Thoracic aorta (tissue), 2 donors: ENCODE results near the gene LRP6. TPM values are rescaled to one million over a fixed set of nuclear protein-coding genes. Genes with fewer than 3 reads are reported as not detected.

Experiments used
- ATAC-seq: fragments of 150-250 bp; one replicate; pipeline ENCODE4 v1.8.0; 2017; ENCODE audit warnings: low read depth; ENCODE audit not compliant: insufficient number of reproducible peaks, low FRiP score
- DNase-seq: peaks from one replicate; pipeline ENCODE4 v3.0.0-alpha.2; 2020; ENCODE audit warnings: low spot score
- H3K27ac ChIP-seq, 2 donors: fragments of 200-600 bp; sonication (generic); 1 replicate in 1 of 2; 2 replicates in 1 of 2; pipeline ENCODE4 v1.5.1; 2016; ENCODE audit warnings: mild to moderate bottlenecking in 2 of 2, moderate library complexity in 2 of 2
- H3K27me3 ChIP-seq: fragments of 200-600 bp; sonication (generic); replicated peaks from 2 replicates; pipeline ENCODE4 v1.6.0; 2016; ENCODE audit warnings: mild to moderate bottlenecking; ENCODE audit not compliant: insufficient read depth
- H3K36me3 ChIP-seq: fragments of 200-600 bp; sonication (generic); one replicate; pipeline ENCODE4 v1.5.1; 2016
- H3K4me1 ChIP-seq, 2 donors: fragments of 200-600 bp; sonication (generic); 1 replicate in 1 of 2; 2 replicates in 1 of 2; pipeline versions ENCODE4 v1.5.1 to v1.6.0; 2016; ENCODE audit warnings: low read depth in 2 of 2, mild to moderate bottlenecking in 1 of 2; ENCODE audit not compliant: control insufficient read depth in 1 of 2
- H3K4me3 ChIP-seq: fragments of 200-600 bp; sonication (generic); 2 replicates; pipeline ENCODE4 v1.5.1; 2016; ENCODE audit warnings: mild to moderate bottlenecking
- H3K9me3 ChIP-seq: fragments of 200-600 bp; sonication (generic); 2 replicates; pipeline ENCODE4 v1.5.1; 2016
- total RNA-seq, 2 donors: library from RNA; depleted of rRNA; stranded (reverse); fragments of >200 nt; gene quantifications; one replicate each; pipeline versions ENCODE4 v1.1.0 to v1.2.3, GENCODE V29; 2016
- TF ChIP-seq, protein P1 (sequence below): fragments of 200-600 bp; sonication (generic); IDR thresholded peaks from one replicate; pipeline ENCODE4 v1.5.1; 2019; ENCODE audit warnings: antibody characterized with exemption

Gene LRP6
- total RNA-seq, 2 donors from 2014 or later, result 39.9 to 41.5 TPM

DNA sequence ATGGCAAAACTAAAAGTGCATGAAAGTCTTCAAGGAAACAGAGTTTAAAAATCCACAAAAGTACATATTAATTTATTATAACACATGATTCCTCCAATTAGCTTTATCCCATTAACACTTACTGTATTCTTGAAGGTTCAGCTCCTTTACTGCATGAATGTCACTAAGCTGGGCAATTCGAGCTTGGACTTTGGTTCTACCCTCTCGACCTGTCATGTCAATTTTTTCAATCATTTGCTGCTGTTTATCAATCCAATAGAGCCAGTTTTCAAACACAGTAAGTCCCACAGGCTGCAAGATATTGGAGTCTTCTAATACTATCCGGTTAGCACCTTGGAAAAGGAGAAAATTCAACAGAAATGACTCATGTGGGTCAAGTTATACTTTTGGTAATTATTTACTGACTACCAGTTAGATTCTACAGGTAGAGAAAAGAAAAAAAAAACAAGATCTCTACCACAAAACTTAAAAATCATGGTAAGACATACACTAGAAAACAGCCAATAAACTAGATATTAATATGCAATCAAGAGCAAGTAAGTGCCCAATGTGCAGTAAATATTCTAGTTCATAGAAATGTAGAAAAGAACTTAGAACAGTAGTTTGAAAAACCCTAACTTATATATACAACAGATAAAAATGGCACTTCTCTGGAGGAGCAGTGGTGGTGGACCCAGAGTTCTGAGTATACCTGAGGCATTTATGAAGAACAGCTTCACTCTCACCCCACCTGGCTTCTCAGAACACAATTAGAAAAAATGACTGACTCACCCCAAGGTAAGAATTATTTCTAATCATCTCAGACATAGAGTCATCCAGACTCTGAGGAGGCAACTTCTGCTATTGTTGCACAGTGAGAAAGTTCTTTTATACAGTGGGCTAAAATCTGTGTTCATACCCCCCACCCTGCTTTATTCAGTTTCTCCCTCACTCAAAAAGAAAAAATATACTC lies 128.4 kb downstream of the LRP6 start:
- DNase-seq (no peak), ATAC-seq (no peak)
- no peak overlapping the region for H3K27ac ChIP-seq
- H3K9me3 ChIP-seq, result no peaks in the 10 kb centered on the region
- no peak overlapping the region for H3K4me3 ChIP-seq
- no peaks in the 10 kb centered on the region for H3K27me3 ChIP-seq
- H3K4me1 ChIP-seq, result peaks cover 4 to 8% of the 10 kb centered on the region in 2 donors
- H3K36me3 ChIP-seq, result peaks cover 3% of the 10 kb centered on the region
- TF ChIP-seq, protein P1, sequence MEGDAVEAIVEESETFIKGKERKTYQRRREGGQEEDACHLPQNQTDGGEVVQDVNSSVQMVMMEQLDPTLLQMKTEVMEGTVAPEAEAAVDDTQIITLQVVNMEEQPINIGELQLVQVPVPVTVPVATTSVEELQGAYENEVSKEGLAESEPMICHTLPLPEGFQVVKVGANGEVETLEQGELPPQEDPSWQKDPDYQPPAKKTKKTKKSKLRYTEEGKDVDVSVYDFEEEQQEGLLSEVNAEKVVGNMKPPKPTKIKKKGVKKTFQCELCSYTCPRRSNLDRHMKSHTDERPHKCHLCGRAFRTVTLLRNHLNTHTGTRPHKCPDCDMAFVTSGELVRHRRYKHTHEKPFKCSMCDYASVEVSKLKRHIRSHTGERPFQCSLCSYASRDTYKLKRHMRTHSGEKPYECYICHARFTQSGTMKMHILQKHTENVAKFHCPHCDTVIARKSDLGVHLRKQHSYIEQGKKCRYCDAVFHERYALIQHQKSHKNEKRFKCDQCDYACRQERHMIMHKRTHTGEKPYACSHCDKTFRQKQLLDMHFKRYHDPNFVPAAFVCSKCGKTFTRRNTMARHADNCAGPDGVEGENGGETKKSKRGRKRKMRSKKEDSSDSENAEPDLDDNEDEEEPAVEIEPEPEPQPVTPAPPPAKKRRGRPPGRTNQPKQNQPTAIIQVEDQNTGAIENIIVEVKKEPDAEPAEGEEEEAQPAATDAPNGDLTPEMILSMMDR, result no peak

DNA sequence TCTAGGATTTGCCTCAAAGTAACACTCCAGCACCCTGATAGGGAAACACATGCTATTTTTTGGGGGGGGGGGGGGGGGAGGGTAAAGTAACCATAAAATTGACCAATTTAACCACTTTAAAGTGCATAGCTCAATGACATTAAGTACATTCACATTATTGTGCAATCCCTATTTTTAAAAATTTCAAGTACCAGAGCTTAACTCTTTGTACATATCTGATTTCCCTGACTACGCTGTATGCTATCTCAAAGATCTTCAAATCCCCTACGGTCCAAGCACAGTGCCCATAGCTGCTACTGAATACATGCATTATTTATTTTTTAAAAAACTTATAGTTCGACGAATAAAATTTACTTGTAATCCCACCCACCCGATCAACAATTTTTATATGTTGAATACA lies 133.1 kb downstream of the LRP6 start:
- ATAC-seq (no peak), DNase-seq (no peak)
- Histone ChIP-seq H3K27ac (no peak overlapping the region), H3K4me3 (no peak overlapping the region), H3K36me3 (peaks cover 3% of the 10 kb centered on the region), H3K27me3 (no peaks in the 10 kb centered on the region), H3K4me1 (peaks cover 4 to 8% of the 10 kb centered on the region in 2 donors), H3K9me3 (no peaks in the 10 kb centered on the region)
- TF ChIP-seq, protein P1, result no peak

DNA sequence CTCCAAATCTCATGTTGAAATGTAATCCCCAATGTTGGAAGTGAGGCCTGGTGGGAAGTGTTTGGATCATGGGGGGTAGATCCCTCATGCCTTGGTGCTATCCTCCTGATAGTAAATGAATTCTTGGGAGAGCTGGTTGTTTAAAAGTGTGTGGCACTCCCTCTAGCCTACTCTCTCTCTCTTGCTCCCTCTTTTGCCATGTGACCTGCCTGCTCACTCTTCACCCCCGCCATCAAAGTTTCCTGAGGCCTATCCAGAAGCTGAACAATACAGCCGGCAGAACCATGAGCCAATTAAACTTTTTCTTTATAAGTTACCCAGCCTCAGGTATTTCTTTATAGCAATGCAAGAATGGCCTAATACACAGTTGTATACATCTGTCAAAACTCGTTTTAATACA lies 133.6 kb downstream of the LRP6 start:
- no peak for ATAC-seq
- Histone ChIP-seq H3K27me3 (no peaks in the 10 kb centered on the region), H3K4me3 (no peak overlapping the region), H3K27ac (no peak overlapping the region), H3K36me3 (peaks cover 3% of the 10 kb centered on the region), H3K4me1 (peaks cover 4 to 8% of the 10 kb centered on the region in 2 donors), H3K9me3 (no peaks in the 10 kb centered on the region)
- DNase-seq, result no peak
- TF ChIP-seq, protein P1, result no peak

DNA sequence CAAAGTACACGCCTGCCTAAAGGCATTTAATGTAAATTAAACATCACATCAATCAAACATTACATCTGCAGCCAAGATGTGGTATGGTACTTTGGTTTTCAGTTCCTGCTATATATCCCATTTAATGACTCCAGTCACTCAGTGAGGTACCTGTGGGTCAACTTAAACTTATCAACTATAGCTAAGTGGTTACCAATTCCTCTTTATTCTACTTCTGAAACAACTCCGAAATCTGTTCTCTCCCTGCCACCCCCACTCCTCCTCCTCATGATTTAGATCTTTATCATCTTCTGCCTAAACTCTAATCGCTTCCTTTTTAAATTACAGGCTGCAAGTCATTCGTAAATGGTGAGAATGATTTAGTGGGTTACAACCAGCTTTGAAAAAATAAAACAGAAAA lies 138.2 kb downstream of the LRP6 start:
- Histone ChIP-seq H3K9me3 (no peaks in the 10 kb centered on the region), H3K36me3 (no peaks in the 10 kb centered on the region), H3K4me3 (no peak overlapping the region), H3K27ac (no peak overlapping the region), H3K4me1 (no peaks in the 10 kb centered on the region), H3K27me3 (no peaks in the 10 kb centered on the region)
- DNase-seq (no peak), ATAC-seq (no peak)
- TF ChIP-seq, protein P1, result no peak

DNA sequence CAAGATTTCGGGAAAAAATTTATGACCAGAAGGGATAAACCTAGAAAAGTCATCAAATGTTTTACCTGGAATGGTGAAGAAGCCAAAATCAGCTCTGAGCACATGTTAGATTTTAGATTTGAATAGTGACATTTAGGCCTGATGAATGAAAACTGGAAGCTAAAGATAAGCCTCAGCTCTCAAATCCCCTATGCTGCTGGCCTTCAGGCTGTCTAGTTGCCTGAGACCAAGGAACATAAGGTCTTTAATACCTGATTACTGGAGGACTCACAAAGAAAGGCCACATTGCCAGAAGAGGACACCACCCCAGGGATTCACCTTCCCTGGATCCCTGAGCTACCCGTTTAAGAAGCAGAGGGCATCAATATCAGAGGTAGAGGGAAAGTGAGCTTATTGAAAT lies 139.5 kb downstream of the LRP6 start:
- no peaks in the 10 kb centered on the region for H3K27me3 ChIP-seq
- no peak overlapping the region for H3K4me3 ChIP-seq
- no peaks in the 10 kb centered on the region for H3K36me3 ChIP-seq
- TF ChIP-seq, protein P1, result no peak
- no peaks in the 10 kb centered on the region for H3K9me3 ChIP-seq
- DNase-seq (no peak), ATAC-seq (no peak)
- H3K27ac ChIP-seq, result no peak overlapping the region
- H3K4me1 ChIP-seq, result no peaks in the 10 kb centered on the region
